GM12878 (cell line): ENCODE measurements around the gene BFSP2.

ENCODE experiments used
- ATF7 ChIP-seq: fragments of 450-650 bp; IDR thresholded peaks from 2 replicates; pipeline ENCODE4 v1.6.1; 2016; ENCODE audit warnings: low read depth, mild to moderate bottlenecking
- BMI1 ChIP-seq: fragments of 450-650 bp; IDR thresholded peaks from 2 replicates; pipeline ENCODE4 v1.6.1; 2016; ENCODE audit warnings: mild to moderate bottlenecking, moderate library complexity, borderline replicate concordance
- CBX5 ChIP-seq: sonication (generic); IDR thresholded peaks from 2 replicates; pipeline ENCODE4 v1.6.1; 2016; ENCODE audit warnings: low read depth, moderate library complexity, mild to moderate bottlenecking, inconsistent platforms
- CHD1 ChIP-seq: IDR thresholded peaks from 2 replicates; pipeline ENCODE4 v1.6.1; 2012; ENCODE audit warnings: low read depth, low read length, improper control_type of control experiment
- CTCF ChIP-seq, 3 experiments: IDR thresholded peaks in 2 of 3; conservative IDR thresholded peaks in 1 of 3; 2 replicates each; pipeline ENCODE4 v1.5.1; 2011; ENCODE audit warnings: low read depth in 3 of 3, low read length in 3 of 3, mild to moderate bottlenecking in 3 of 3, control low read depth in 2 of 3, moderate library complexity in 2 of 3, inconsistent platforms in 1 of 3, mixed read lengths in 1 of 3; ENCODE audit not compliant: control insufficient read depth in 2 of 3, insufficient read depth in 1 of 3; ENCODE audit errors: extremely low read depth in 1 of 3
- CUX1 ChIP-seq: IDR thresholded peaks from 2 replicates; pipeline ENCODE4 v1.6.1; 2012; ENCODE audit warnings: improper control_type of control experiment, low read depth, low read length; ENCODE audit not compliant: insufficient replicate concordance
- EZH2 ChIP-seq: IDR thresholded peaks from 2 replicates; pipeline ENCODE4 v1.6.1; 2012; ENCODE audit warnings: low read depth, mild to moderate bottlenecking, control low read depth, inconsistent platforms, low read length, borderline replicate concordance; ENCODE audit not compliant: control insufficient read depth
- HCFC1 ChIP-seq: fragments of 150-350 bp; IDR thresholded peaks from 2 replicates; pipeline ENCODE4 v1.6.1; 2014; ENCODE audit warnings: low read length
- POLR2A ChIP-seq: IDR thresholded peaks from 2 replicates; pipeline ENCODE4 v1.6.1; 2011; ENCODE audit warnings: low read depth, mild to moderate bottlenecking, low read length
- POLR2AphosphoS5 ChIP-seq: IDR thresholded peaks from 2 replicates; pipeline ENCODE4 v1.6.1; 2011; ENCODE audit warnings: mild to moderate bottlenecking, low read length, inconsistent platforms
- RAD21 ChIP-seq: IDR thresholded peaks from 2 replicates; pipeline ENCODE4 v1.6.1; 2011; ENCODE audit warnings: mild to moderate bottlenecking, low read depth, low read length, moderate library complexity; ENCODE audit not compliant: insufficient read depth
- SMARCA5 ChIP-seq: fragments of 450-650 bp; IDR thresholded peaks from 2 replicates; pipeline ENCODE4 v1.6.1; 2017; ENCODE audit warnings: mild to moderate bottlenecking
- SMC3 ChIP-seq: IDR thresholded peaks from 2 replicates; pipeline ENCODE4 v1.6.1; 2011; ENCODE audit warnings: low read length, improper control_type of control experiment, borderline replicate concordance

- TF ChIP-seq RAD21 (no peak), POLR2A (no peak), HCFC1 (no peak), CTCF (IDR thresholded peaks at IDR 0.05 in 2 of 3, conservative IDR thresholded peaks at IDR 0.05 in 1 of 3; ENCODE audit: control insufficient read depth in 2 of 3, extremely low read depth in 1 of 3, insufficient read depth in 1 of 3, low read depth in 3 of 3, low read length in 3 of 3) (no peak), SMARCA5 (no peak), CBX5 (no peak), BMI1 (no peak), EZH2 (no peak), SMC3 (no peak), ATF7 (no peak), CUX1 (no peak), POLR2AphosphoS5 (no peak), CHD1 (no peak)
Measured at GRCh38 chr3:133461291-133461690, 61.4 kb downstream of the BFSP2 start.
